HG03575 (cell line): ENCODE measurements around the gene MAP3K14.

Experiments
- ATAC-seq: cut with Tn5 transposase; IDR thresholded peaks from one replicate; pipeline ENCODE4 v1.9.1; 2021; ENCODE audit not compliant: unreplicated experiment, insufficient number of reproducible peaks, low FRiP score; ENCODE audit errors: extremely low read depth

Gene MAP3K14

GRCh38 chr17:45230787-45231480 is 85.9 kb downstream of the MAP3K14 start:
- no peak for ATAC-seq

DNA sequence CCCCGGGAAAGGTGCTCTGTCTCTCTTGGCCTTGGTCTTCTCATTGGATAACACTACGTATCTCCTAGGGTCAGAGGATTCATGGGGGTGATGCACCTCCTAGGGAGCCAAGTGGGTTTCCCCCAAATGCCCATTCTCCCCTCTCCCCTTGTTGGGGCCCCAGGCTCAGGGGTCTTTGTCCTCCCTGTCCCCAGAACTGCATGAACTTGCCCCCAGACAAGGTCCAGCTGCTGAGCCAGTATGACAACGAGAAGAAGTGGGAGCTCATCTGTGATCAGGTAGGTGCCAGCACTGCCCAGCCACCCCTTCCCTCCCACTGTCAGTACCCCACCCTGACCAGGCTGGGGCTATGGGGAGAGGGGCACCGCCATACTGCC is 86.4 kb downstream of the MAP3K14 start:
- no peak for ATAC-seq

GRCh38 chr17:45229681-45230409 is 87.0 kb downstream of the MAP3K14 start:
- no peak for ATAC-seq

DNA sequence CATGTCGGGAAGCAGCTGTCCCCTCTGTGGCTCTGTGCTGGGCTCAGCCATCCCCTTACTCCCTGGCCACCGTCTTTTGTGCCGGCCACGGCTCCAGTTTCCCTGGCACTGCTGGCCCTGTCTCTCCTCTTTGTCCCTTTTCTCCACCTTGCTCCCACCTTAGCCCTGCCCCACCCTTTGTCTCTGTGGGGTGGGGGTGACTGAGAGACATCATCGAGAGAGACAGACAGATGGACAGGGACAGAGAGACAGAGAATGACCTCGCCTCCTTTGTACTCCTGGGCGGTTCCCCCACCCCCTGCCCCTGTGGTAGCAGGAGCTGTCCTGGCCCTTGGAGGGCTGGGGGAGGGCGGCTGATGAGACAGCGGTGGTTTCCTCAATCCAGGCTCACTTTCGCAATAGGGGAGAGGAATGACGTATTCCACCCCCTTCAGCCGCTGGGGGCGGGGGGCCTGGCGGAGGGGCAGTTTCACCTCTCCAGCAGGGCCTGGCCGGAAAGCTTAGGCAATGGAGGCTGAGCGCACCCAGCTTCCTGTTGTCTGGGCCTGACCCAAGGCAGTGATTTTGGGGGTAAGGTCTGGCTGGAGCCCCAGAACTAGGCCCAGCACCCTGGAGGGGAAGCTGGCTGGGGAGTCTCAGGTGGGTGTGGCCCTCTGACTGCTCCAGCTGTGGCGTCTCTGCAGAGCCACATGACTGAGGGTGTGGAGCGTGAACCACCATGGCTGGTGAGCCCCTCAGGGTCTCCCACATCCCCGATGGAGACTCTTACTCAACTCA is 87.9 kb downstream of the MAP3K14 start:
- ATAC-seq: no peak

GRCh38 chr17:45227926-45228762 is 88.7 kb downstream of the MAP3K14 start:
- ATAC-seq: no peak

- no peak for ATAC-seq
Observed at GRCh38 chr17:45227101-45227925, 89.5 kb downstream of the MAP3K14 start.

DNA sequence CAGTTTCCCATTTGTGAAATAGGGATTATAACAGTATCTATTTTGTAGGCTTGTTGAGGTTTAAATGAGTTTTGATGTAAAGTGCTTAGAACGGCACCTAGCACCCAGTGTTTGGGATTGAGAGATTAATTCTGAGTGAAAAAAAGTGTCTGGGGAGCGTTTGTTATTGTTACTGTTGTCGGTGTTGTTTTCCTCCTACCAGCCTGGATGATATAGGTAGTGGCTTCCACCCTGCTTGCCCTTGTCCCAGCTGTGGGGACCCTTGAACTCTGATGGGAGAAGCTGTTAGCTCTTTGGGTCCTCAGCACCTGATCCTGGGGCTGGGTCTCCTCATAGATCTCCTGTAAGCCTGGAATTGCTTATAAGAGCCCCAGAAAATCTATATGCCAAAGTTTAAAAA is 90.2 kb downstream of the MAP3K14 start:
- no peak for ATAC-seq

DNA sequence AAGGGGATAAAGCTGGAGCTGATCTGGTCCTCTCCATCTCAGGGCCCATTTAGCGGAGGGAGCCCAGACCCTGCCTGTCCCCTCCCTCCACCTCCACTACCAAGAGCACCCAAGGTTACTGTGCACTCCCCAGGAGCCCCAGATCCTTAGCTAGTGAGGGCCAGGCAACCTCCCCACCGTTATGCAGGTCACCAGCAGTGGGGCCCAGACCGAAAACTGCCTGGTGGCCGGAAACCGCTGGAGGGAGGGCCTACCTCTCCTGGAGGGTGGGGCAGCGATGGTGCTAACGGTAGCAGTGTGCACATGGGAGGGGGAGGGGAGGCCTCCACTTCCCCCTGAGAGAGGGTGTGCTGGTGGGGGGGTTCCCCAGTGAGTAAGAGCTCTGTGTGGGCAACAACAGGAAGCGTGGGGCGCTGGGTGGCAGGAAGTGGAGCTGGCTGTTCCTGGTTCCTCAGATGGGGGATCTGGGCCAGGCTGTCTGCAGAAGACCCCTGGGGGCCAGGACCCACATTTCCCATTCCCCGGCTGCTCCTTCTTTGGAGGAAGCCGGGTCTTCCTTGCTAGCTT is 90.8 kb downstream of the MAP3K14 start:
- peak; percentile 28 for ATAC-seq

- ATAC-seq: no peak
Observed at GRCh38 chr17:45225051-45225700, 91.6 kb downstream of the MAP3K14 start.

DNA sequence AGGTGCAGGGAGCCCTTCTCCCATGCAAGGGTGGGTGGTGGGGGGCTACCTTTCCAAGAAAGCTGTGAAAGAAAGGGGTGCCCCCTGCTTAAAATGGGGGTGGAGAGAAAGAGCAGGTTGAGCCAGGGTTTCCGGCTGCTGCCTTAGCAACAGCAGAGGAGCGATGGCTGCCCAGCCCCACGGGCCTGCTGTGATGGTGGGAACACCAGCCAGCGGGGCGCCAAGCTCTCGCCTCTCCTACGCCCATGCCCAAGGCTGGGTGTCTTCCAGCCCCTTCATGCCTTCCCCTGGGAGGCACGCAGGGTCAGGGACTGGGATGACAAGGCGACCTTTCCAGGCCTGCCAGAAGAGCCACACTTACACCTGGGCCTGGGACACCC is 92.2 kb downstream of the MAP3K14 start:
- ATAC-seq: no peak

- no peak for ATAC-seq
Observed at GRCh38 chr17:45223539-45224528, 93.0 kb downstream of the MAP3K14 start.

GRCh38 chr17:45222996-45223538 is 93.8 kb downstream of the MAP3K14 start:
- ATAC-seq: no peak

DNA sequence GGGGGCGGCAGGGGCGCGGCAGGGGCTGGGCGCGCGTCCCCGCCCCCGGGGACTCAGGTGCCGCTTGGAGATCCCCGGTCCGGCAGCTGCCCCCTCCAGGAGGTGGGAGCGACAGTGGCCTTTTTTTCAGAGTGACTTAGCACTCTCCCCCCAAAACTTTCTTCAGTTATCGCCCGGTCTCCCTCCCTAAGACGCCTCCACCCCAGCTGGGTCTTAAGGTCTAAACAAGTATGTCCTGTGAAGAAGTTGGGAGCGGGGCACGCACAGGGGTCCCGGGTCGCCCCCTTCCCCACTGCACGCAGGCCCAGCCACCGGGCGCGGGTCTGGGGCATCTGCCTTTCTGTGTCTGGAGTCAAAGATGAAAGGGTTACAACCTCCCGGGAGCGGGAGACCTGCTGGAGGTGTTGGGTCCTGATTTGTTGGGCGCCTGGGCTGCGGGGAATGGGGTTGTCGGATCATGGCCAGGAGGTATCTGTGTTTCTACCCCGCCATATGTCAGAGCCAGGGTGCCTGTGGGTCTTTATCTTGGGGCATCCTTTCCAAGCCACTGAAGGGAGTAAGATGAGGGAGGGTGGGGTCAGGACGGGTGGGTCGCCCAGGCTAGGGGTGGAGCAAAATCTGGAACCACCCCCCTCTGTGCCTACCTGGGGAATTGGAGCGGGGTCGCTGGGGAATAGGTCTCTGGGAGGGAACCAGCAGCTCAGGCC is 94.4 kb downstream of the MAP3K14 start:
- ATAC-seq: no peak

GRCh38 chr17:45222014-45222288 is 94.9 kb downstream of the MAP3K14 start:
- ATAC-seq: no peak

DNA sequence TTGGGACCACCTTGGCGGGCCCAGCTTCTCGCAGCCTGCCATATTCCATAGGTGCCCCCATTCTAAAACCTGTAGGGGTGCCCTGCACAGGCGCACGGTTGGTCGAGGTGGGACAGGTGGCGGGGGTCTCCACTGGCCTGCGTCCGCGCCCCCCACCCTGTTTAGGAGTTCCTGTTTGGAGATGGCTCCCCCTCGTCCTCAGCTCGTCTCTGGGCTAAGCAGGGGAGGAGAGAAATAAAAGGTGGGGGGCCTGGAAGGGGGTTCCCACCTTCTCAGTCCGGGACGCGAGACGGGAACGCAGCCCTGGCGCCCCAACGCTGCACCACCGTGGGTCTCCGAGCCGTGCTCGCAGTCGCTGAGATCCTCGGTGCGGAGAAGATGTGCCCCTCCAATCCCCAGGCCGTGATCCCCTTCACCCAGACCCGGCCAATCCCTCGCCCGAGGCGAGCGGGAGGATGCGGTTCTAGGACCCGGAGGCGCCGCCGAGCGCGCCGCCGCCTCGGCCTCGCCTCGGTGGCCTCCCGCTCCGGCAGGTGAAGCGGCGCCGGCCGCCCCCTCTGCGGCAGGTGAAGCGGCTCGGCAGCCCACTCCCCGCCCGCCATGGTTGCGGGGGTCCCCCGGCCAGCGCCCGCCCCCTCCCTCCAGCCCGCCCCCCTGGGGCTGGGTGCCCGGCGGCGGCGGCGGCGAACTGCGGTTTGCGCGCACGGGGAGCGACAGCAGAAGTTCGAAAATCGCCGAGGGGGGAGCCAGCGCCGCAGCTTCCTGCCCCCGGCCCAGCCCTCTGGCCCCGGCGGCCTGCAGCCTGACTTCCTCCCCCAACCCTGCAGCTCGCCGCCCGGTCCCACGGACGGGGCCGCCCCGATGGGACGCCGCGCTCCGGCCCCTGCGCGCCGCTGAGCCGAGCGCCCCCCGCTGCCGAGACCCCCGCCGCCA is 95.5 kb downstream of the MAP3K14 start, which contains the start of gene FMNL1:
TSS of gene FMNL1 (plus strand) at position 805 of the 933 bp plus-strand sequence. CDS start 240 bp downstream, outside the sequence.
- no peak for ATAC-seq
